Stimulated activated CD4-positive, alpha-beta T cell treated with anti-CD3 and anti-CD28 coated beads, Interleukin-1b, Interleukin-23, amount 100 ng/mL, for 24 hours (primary cell): ENCODE results near the gene OTOR.

Experiments used
- DNase-seq, 4 experiments: peaks; one replicate each; pipeline ENCODE4 v3.0.0-alpha.2; 2020; ENCODE audit warnings: low read depth in 4 of 4, low spot score in 1 of 4

The OTOR gene, protein sequence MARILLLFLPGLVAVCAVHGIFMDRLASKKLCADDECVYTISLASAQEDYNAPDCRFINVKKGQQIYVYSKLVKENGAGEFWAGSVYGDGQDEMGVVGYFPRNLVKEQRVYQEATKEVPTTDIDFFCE

DNA sequence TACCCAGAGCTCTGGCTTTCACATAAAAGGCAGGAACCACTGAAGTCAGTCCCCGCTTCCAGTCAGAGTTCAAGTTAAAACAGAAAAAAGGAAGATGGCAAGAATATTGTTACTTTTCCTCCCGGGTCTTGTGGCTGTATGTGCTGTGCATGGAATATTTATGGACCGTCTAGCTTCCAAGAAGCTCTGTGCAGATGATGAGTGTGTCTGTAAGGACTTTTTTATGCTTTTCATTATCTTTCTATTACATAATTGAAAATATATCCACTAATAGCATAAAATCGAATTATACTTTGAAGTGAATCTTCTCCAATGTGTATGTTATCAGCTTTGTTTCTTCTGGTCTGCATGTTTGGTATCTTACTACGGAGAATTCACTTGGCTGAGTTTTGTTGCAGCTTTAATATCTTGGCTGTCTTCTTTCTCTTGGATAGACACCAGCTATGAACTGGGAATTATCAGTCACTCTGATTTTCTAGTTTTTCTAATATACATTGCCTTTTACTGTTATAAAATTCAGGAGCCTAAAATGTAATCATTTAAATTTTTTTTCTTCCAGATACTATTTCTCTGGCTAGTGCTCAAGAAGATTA is at the start of gene OTOR:
Gene OTOR, plus strand, starts transcription at position 51 of the 593 bp plus-strand sequence. Its CDS starts 44 bp downstream, at position 95.
- DNase-seq, result no peak

DNA sequence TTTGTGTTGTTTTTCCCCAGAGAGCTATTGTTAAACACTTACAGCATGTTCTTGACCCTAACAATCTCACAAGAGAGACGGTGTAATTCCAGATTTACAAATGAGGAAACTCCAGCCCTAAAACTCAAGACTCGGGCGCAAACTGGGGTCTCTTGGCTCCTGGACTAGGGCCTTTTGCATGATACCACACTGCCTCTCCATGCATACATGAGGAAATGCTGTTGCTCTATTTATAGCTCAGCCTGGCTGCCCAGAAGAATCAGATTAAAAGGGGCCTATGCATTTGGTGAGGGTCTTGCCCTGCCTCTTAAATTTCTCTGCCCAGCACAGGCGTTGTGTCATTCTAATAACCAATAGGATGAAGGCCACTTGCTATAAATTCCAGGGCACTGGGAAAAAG is 48.9 kb upstream of the OTOR start:
- DNase-seq, result no peak

DNA sequence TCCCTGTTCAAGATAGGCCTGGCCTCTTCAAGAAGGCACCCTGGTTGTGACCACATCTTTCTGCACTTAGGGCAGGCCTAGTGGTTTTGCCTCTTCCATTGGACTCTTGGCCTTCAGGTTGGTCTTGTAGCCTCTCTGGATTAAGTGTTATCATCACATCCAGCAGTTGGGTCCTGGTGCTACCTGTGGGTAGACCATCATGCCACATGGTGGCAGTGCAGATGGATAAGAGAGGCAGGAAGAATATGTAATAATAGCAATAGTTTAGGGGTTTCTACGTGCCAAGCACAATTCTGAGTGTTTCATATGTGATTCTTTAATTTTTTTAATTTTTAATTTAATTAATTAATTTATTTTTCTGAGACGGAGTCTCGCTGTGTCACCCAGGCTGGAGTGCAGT is 46.9 kb upstream of the OTOR start:
- no peak for DNase-seq

DNA sequence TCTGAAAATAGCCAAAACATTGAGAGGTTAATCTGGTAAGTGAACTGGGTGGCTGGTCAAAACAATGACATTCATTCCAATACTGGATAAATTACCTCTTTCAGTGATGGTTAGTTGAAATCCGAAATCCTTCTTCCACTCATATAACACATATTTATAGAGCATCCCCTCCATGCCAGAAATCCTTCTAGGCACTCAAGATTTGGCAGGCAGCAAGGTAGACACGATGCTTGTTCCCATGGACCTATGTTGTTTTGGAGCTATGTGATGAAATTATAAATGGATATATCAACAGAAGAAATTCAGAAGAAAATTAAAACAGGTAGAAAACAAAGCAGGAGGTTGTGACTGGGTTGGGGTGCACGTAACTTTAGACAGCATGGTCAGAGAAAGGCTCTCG is 44.6 kb upstream of the OTOR start:
- no peak for DNase-seq

DNA sequence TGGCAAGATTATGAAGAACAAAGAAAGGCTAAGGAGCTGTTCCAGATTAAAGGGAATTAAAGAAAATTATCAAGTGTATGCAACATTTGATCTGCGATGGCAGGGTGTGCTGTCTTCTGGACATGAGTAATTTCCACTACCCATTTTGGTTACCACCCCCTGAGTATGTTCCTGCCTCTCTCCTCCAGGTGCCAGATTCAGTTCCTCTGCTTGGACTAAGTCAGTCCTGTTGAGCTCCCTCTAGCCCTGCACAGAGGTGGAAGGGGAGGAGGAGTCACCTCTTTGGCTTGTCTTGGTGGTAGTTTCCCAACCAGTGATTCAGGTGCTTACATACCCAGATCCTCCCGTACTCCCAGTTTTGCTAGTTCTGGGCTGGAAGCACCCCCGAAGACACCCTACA is 40.5 kb upstream of the OTOR start:
- DNase-seq, result no peak

DNA sequence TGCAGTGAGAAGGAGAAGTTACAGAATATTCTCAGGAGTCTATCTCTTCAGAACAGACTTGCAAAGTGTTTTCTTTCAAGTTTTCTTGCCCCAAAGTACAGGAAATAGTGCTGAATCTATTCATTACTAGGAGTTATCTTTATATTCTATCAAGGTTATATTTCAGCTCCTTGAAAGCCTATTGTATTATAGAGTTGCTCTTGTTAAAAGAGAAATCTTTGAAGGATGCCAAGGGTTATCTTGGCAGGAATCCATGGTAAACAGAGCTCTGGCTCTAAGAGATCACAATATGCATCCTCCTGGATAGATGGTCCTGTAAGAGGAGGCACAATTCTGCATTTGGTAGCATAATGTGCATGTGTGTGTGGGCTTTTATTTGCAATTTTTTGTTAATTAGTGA is 39.6 kb upstream of the OTOR start:
- no peak for DNase-seq

DNA sequence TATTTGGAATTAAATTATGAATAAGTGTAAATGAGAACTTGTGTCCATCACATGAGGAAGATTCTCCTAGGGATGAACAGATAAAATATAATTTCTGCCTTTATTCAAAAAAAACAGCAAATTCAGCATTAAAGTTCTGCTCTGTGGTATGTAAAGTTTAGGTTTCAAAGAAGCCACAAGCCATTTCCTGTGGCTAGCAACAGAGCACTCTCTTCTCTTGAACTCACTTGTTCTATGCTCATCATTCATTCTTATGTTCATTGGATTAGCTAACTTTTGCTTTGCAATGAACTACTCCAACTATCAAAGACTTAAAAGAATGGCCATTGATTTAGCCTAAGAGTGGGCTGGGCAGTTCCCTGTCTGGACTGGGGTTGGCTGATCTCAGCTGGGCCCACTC is 39.1 kb upstream of the OTOR start:
- DNase-seq, result no peak

DNA sequence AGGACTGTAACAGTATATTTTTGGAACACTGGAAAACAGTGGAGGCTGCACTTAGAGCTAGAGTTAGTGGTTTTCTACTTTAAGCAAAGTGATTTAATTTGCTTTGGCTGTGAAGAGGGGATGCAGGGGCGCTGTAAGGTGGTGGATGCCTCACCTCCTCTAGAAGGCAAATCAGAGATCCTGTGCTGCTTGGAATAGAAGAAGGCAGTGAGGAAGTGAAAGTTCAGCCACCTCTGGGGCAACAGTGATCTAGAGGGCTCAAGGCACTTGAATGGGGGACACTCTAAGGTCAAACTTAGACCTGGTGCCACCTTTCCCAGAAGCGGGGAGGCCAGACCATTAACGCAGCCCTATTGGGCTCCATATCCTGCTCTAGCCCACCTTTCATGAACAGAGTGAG is 37.4 kb upstream of the OTOR start:
- no peak for DNase-seq

DNA sequence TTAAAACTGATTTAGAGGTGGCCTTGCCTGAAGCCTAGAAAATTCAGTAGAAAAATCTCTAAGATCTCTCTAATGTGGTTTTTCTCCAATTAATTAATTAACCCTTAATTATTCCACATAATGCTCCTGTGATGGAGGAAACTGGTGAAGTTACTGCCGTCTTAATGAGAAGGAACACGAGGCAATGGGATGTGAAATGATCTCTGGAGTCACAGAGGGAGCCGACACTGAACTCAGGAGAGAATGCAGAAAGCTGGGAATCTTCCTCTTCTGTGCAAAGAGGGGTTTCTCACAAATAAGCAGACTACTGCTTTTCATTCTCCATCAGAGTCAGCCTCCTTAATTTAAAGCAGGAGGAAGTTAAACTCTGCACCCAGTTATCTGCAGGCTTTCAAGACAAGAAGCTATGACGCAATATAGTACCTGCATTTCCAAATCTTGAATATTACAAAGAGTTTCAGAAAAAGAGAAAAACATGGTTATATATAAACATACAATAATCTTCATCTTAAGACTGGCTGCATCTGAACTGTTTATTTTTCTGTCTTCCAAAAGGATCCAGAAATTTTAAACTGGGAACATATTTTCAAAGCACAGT is 36.4 kb upstream of the OTOR start:
- no peak for DNase-seq

DNA sequence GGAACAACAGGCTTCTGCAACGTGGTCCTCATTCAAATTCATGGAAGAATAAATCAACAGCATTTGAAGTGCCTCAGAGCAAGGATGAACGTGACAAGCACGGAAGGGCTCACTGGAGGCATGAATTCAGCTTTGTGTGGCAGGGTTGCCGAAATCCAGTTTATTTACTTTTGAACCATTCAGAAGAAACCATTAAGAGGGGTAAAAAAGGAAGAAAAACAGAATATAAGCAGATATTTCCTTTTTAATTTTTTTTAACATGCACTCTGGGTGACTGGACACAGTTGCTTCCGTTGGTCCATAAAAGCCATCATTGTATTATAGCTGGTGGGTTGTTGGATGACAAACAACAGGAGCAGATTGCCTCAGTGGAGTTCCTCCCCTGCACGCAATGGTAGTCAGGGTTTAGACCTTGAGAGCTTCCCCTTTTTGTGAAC is 35.6 kb upstream of the OTOR start:
- DNase-seq, result no peak

DNA sequence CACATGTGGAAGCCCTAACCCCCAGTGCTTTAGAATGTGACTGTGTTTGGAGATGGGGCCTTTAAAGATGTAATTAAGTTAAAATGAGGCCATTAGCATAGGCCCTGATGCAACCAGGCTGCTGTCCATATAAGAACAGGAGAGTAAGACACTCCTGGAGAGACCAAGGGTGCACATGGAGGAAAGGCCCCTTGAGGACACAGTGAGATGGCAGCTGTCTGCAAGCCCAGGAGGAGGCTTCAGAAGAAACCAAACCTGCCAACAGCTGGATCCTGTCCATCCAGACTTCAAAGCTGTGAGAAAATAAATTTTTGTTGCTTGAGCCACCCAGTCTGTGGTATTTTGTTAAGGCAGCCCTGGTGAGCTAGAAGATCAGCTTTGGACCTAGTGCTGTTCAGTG is 35.1 kb upstream of the OTOR start:
- no peak for DNase-seq

DNA sequence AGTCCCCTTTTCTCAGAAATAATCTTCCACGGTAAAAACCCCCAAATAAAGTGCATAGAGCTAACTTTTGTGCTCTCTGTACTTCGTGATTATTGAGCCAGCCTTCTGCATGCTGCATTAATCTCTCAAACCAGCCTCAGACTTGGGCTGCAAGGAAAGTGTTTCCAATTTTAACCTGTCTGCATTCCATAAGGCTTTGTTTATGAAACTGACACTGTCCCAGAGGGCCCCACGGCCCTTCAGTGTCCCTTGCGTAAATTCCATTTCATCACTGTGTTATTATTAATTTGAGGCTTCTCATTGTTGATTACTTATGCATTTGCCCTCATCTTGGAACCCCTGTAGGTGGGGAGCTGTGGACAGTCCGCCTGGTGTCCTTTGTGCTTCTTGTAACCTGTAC is 33.9 kb upstream of the OTOR start:
- DNase-seq, result no peak

DNA sequence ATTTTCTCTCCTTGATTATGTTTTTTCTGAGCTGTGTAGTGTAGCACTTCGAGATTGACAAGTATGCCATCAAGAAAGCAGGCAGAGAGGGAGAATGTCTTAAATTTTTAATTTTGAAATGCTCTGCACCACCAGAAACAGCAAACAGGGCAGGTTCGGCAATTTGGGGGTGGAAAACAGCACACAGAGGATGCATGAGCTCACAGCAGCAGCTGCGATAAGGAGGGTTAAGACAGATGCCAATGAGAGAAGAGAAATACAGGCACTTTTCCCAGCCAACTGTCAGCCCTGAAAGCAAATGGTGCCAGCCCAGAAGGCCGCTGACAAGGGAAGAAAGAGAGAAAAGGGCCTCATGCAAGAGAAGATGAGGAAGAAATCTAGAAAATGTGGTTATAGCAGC is 33.4 kb upstream of the OTOR start:
- no peak for DNase-seq

DNA sequence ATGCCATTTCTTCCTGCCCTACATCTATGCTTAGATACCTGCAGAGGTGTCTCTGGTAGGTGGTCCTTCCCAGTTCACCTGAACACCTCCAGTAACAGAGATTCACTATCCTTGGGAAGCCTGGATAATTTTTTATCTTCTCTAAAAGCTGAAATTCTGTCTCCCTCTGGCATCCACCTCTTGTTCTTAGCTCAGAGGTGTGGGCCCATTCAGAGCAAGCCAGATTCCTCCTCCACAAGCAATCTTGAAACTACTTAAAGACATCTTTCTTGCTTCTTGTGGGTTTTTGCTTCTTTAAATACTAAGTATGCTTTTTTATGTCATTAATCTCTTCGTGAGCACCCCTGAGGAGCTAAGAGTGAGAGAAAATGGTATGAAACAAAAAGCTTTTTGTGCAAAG is 28.7 kb upstream of the OTOR start:
- DNase-seq, result no peak

DNA sequence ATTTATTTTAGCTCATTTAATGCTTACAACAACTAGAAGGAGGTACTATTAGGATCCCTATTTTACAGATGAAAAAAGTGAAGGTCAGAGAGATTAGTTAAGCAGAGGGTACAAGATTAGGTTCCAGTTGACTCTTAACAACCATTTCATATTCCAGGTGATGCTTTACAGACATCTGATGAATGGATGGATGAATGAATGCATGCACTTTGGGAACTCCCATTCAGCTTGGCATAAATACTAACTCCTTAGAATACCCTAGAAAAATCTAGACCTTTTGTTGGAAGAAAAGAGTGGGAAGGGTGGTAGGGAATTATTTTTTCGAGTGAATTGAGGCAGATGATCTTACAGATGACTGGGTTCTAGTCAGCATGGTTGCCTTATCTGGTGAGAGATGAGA is 19.1 kb upstream of the OTOR start:
- DNase-seq, result no peak

DNA sequence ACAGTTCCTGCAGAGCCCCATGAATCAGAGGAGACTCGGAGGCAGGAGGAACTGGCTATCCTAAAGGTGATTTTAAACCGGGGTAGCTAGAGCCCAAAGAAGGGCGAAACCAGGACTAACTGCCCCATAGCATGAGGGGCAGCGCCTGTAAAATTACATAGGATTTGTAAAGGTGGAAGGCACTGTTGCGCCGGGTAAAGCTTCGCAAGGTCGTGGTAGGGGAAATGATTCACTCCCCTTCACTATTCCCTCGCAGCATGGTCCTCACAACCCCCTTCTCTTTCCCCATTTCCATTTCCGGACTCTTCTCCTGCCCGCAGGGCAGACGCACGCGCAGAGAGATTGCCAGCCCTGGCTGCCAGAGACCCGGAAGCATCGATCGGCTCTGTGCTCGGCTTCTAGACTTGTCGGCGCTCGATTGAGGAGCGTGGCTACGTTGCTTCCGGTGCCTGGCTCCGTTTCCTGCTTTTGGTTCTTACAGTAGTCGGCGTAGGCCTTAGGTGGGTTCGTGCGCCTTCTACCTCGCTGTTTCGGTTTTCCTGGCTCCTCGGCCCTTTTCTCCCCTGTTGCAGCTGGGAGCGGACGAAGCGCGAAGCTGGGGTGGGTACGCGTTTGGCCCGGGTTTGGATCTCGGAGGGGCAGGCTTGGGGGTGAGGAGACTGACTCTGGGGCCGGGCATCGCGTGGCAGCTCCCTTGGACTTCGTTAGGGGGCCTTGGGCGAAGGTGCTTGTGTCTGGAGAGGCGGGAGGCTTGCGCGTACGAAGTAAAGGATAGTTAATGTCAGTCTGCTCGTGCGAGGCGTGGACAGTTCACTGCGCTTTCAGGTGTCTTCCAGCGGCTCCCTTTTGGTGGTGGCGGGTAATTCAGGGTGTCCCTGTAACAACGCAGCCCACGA is 18.3 kb upstream of the OTOR start, which contains the start of gene SNRPB2:
Gene SNRPB2, plus strand, starts transcription at position 462 of the 896 bp plus-strand sequence. CDS start 1,677 bp downstream, outside the sequence.
- peak; percentile 69 to 84 (median 78) for DNase-seq

DNA sequence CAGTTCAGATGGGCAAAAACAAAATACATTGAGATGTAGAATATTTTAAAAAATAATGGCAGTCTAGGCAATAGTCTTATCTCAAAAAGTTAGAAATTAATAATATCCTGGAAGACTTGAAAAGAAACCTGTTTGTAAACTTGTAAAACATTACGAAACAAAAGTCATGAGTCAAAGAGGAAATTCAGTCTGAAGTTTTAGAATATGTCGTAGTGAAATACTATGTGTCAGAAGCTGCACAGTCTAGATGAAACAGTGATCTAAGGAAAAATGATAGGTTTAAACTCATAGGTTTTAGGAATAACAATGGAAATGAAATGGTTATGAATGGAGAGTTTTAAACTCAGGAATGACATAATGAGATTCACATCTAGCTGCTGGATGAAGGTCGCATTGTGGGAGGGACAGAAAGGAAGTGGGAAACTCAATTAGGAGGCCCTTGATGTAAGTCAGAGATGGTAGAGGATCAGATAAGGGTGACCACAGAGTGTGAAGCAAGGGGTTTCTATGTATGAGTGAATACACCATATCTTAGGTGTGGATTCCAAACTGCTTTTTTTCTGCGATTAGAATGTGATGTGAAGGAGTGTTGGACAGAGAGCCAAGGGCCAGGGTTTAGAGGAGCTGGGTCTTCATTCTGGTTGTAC is 15.5 kb upstream of the OTOR start:
- no peak for DNase-seq

DNA sequence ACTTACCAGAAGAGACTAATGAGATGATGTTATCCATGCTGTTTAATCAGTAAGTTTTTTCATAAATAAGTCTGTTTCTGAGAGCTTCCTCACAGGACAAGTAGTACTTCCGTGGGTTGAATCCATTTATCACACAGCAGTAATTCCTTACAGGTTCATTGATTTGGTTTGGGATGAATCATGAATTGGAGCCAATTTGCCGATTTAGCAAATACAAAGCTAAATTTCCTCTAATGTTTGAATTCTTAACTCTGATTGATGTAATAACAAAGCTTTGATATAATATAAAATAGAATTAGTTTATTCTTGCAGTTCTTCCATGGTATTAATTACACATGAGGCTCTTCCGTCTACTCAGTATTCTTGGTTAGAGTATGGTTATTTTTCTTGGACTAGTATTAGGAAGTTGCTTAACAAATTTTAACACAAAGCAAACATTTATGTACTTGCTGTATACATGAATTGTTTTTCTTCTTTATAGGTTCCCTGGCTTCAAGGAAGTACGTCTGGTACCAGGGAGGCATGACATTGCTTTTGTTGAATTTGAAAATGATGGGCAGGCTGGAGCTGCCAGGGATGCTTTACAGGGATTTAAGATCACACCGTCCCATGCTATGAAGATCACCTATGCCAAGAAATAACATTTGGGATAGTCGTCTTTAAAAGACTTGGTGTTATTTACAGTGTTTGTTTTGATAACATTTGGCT is 7.6 kb upstream of the OTOR start:
- DNase-seq, result no peak

DNA sequence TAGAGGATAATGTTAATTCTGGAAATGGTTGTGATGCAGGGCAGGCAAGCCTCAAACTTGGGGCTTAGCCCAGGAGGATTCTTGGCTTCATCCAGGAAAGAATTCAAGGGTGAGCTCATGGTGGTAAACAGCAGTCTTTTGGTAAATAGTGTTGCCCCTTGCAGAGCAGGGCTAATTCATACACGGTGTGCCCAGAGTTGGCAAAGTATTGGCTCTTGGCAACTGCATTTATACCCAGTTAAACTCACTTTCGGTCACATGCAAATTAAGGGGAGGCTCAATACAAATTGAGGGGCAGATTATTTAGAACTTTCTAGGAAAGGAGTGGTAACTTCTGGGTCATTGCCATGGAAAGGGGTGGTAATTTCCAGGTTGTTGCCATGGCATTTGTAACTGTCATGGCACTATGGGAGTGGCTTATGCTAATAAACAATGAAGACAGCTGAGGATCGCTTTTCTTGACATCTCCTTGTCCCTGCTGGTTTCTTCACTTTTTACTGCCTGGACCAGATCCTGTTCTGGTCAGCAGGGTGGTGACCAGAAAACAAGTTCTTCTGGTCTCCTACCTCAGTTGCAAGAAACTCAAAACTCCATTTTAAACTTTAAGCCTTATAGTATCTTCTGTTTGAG is 3.9 kb upstream of the OTOR start:
- DNase-seq, result no peak

DNA sequence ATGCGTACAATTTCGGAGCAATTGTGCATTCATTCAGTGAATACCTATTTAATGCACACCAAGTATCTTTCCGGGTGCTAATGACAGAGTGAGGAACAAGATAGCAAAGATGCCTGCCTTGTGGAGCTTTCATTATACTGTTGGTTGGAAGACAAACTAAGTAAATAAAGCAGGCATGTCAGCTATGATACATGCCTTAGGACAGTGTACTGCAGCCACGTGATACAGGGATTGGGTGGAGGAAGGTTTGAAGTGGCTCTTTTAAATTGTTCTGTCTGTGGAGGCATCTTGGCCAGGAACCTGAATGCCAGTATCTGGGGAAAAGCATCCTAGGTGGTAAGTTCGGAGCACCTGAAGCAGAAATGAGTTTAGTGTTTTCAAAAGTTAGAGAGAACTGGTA is 3.0 kb upstream of the OTOR start:
- DNase-seq, result no peak
